Mucosa of gallbladder (tissue), 1 donor: ENCODE results near the gene PCDHB15. TPM values are rescaled to one million over a fixed set of nuclear protein-coding genes. Genes with fewer than 3 reads are reported as not detected.
A peak's percentile ranks its signal among the peaks of the same experiment; 100 is the strongest.
"Not testable (repeated sequence)": the region's sequence is repeated elsewhere in the genome, so short reads cannot be mapped to it uniquely, and the experiment has no call there.

Experiments
- DNase-seq: peaks from one replicate; pipeline ENCODE4 v3.0.0-alpha.2; 2020; ENCODE audit warnings: low spot score
- total RNA-seq: library from RNA; stranded (reverse); gene quantifications from one replicate; pipeline ENCODE4 v1.2.1, GENCODE V29; 2021
- donor health status: DM: no; HTN: no; CAD: no.

The PCDHB15 gene
- 3.6 TPM for total RNA-seq

DNA sequence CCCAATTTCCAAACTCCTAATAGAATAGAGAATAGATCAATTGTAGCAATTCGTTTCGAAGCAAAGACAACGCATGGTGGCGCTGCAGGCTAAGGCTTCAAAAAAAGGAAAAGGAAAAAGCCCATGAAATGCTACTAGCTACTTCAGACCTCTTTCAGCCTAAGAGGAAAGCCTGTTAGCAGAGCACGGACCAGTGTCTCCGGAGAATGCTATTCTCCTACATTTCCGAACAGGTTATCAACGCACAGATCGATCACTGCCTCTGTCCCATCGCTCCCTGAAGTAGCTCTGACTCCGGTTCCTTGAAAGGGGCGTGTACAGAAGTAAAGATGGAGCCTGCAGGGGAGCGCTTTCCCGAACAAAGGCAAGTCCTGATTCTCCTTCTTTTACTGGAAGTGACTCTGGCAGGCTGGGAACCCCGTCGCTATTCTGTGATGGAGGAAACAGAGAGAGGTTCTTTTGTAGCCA, at the start of gene PCDHB15:
Gene PCDHB15, plus strand, starts transcription at position 146 of the 468 bp plus-strand sequence. Its CDS starts 184 bp downstream, at position 330.
- no peak for DNase-seq

DNA sequence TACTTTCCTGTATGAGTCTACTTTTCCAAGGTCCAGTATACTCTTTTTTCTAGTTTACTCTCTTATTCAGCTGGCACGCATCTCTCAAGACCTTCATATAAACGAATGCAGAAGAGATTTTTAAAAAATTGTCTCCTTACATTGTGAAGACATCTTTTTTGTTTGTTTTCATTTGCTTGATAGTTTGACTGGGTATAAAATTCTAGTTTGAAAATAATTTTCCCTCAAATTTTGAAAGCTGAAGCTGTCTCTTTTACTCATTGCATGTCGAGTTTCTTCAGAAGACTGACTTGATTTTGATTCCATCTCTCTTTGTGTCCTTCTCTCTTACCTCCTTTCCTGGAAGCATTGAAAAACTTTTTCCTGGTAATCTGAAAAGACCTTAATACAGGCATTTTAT, 48.8 kb upstream of the PCDHB15 start:
- DNase-seq = no peak

DNA sequence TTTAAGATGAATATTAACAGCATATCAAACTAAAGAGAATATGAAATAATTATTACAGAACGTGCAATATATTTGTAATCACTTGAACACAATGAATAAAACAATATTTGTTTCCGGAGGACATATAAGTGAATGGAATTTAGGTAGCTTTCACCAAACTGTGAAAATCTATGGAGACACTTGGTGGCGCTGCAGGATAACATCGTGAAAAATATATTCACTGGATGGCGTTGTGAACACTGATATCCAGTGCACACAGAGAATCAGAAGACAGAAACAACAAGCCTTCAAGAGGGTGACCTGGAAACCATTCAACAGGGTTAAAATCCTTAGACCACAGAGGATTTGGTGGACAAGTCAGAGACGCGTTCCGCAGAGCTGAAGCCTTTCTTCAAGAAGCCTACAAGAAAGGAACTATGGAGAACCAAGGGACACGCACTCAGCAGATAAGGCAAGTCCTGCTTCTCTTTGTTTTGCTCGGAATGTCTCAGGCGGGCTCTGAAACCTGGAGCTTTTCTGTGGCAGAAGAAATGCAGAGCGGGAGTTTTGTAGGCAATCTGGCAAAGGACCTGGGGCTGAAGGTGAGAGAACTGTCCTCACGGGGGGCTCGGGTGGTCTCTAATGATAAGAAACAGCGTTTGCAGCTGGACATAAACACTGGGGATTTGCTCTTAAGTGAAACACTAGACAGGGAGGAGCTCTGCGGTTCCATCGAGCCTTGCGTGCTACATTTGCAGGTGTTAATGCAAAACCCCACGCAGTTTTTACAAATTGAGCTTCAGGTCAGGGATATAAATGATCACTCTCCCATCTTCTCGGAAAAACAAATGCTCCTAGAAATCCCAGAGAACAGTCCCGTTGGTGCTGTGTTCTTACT, 45.6 kb upstream of the PCDHB15 start, which contains the start of gene PCDHB11:
Gene PCDHB11, plus strand, starts transcription at position 269 of the 877 bp plus-strand sequence. Its CDS starts 148 bp downstream, at position 417.
- no peak for DNase-seq

DNA sequence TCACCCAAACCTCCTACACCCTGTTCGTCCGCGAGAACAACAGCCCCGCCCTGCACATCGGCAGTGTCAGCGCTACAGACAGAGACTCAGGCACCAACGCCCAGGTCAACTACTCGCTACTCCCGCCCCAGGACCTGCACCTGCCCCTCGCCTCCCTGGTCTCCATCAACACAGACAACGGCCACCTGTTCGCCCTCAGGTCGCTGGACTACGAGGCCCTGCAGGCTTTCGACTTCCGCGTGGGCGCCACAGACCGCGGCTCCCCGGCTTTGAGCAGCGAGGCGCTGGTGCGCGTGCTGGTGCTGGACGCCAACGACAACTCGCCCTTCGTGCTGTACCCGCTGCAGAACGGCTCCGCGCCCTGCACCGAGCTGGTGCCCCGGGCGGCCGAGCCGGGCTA, 44.1 kb upstream of the PCDHB15 start:
- DNase-seq = not testable (repeated sequence)

DNA sequence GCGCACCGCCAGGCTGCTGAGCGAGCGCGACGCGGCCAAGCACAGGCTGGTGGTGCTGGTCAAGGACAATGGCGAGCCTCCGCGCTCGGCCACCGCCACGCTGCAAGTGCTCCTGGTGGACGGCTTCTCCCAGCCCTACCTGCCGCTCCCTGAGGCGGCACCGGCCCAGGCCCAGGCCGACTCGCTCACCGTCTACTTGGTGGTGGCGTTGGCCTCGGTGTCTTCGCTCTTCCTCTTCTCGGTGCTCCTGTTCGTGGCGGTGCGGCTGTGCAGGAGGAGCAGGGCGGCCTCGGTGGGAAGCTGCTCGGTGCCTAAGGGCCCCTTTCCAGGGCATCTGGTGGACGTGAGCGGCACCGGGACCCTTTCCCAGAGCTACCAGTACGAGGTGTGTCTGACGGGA, 43.5 kb upstream of the PCDHB15 start:
- not testable (repeated sequence) for DNase-seq

DNA sequence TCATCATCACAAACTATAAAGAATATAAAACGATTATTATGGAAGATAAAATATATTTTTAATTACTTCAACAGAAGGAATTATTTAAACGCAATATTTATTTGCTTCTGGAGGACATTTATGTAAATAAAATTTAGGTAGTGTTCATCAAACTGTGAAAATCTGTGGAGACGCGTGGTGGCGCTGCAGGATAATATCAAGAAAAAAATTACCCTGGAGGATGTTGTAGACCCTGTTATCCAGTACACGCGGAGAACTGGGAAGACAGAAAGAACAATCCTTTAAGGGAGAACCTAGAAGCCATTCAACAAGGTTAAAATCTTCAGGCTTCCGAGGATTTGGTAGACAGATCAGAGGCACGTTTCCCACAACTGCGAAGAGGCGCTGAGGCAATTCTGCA, 36.7 kb upstream of the PCDHB15 start, which contains the start of gene PCDHB12:
Gene PCDHB12, plus strand, starts transcription at position 242 of the 400 bp plus-strand sequence. CDS start 189 bp downstream, outside the sequence.
- no peak for DNase-seq

DNA sequence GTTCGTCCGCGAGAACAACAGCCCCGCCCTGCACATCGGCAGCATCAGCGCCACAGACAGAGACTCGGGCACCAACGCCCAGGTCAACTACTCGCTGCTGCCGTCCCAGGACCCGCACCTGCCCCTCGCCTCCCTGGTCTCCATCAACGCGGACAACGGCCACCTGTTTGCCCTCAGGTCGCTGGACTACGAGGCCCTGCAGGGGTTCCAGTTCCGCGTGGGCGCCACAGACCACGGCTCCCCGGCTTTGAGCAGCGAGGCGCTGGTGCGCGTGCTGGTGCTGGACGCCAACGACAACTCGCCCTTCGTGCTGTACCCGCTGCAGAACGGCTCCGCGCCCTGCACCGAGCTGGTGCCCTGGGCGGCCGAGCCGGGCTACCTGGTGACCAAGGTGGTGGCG, 34.9 kb upstream of the PCDHB15 start:
- not testable (repeated sequence) for DNase-seq

DNA sequence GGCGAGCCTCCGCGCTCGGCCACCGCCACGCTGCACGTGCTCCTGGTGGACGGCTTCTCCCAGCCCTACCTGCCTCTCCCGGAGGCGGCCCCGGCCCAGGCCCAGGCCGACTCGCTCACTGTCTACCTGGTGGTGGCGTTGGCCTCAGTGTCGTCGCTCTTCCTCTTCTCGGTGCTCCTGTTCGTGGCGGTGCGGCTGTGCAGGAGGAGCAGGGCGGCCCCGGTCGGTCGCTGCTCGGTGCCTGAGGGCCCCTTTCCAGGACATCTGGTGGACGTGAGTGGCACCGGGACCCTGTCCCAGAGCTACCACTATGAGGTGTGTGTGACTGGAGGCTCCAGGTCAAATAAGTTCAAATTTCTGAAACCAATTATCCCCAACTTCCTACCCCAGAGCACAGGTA, 34.3 kb upstream of the PCDHB15 start:
- not testable (repeated sequence) for DNase-seq

DNA sequence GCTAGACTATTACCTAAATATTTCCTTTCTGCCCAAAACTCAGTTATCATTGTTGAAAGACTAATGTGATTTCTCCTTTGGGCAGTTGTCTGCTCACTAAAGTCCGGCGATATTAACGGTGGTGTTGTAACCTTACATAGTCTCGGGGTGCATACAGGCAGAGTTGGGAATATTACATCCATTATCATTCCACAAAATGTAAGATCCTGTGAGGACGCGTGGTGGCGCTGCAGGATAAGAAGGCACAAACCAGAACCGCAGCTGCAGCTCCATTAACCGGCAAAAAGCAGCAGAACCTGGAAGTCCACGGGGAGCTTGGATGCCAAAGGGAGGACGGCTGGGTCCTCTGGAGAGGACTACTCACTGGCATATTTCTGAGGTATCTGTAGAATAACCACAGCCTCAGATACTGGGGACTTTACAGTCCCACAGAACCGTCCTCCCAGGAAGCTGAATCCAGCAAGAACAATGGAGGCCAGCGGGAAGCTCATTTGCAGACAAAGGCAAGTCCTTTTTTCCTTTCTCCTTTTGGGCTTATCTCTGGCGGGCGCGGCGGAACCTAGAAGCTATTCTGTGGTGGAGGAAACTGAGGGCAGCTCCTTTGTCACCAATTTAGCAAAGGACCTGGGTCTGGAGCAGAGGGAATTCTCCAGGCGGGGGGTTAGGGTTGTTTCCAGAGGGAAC, 31.4 kb upstream of the PCDHB15 start, which contains the start of gene PCDHB13:
Gene PCDHB13, plus strand, starts transcription at position 264 of the 684 bp plus-strand sequence. Its CDS starts 205 bp downstream, at position 469.
- DNase-seq = peak; percentile 53

DNA sequence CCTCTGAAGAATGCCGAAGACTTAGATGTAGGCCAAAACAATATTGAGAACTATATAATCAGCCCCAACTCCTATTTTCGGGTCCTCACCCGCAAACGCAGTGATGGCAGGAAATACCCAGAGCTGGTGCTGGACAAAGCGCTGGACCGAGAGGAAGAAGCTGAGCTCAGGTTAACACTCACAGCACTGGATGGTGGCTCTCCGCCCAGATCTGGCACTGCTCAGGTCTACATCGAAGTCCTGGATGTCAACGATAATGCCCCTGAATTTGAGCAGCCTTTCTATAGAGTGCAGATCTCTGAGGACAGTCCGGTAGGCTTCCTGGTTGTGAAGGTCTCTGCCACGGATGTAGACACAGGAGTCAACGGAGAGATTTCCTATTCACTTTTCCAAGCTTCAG, 30.6 kb upstream of the PCDHB15 start:
- DNase-seq = not testable (repeated sequence)

DNA sequence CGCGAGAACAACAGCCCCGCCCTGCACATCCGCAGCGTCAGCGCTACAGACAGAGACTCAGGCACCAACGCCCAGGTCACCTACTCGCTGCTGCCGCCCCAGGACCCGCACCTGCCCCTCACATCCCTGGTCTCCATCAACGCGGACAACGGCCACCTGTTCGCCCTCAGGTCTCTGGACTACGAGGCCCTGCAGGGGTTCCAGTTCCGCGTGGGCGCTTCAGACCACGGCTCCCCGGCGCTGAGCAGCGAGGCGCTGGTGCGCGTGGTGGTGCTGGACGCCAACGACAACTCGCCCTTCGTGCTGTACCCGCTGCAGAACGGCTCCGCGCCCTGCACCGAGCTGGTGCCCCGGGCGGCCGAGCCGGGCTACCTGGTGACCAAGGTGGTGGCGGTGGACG, 29.7 kb upstream of the PCDHB15 start:
- not testable (repeated sequence) for DNase-seq

DNA sequence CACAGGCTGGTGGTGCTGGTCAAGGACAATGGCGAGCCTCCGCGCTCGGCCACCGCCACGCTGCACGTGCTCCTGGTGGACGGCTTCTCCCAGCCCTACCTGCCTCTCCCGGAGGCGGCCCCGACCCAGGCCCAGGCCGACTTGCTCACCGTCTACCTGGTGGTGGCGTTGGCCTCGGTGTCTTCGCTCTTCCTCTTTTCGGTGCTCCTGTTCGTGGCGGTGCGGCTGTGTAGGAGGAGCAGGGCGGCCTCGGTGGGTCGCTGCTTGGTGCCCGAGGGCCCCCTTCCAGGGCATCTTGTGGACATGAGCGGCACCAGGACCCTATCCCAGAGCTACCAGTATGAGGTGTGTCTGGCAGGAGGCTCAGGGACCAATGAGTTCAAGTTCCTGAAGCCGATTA, 29.2 kb upstream of the PCDHB15 start:
- not testable (repeated sequence) for DNase-seq

DNA sequence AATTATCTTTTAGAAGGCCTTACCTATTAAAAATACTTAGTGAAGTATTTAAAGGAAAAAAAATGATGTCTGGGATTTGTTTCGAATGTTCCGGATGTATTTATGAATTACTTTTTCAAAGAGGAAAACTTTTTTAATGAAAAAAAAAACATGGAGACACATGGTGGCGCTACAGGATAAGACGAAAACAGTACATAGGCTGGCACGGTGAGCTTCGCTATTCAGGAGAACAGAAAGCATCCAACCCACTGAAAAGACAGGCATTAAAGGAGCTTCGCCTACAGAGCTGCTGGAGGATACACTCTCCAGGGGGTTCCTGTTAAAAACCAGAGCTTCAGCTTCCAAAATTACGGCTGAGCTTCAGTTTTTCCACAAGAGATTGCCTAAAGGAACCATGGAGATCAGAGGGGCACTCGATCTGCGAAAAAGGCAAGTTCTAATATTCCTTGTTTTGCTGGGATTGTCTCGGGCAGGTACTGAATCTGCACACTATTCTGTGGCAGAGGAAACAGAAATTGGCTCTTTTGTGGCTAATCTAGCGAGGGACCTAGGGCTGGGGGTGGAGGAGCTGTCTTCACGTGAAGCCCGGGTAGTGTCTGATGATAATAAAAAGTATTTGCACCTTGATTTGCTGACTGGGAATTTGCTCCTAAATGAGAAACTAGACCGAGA, 21.9 kb upstream of the PCDHB15 start, which contains the start of gene PCDHB14:
Gene PCDHB14, plus strand, starts transcription at position 232 of the 672 bp plus-strand sequence. Its CDS starts 163 bp downstream, at position 395.
- no peak for DNase-seq

DNA sequence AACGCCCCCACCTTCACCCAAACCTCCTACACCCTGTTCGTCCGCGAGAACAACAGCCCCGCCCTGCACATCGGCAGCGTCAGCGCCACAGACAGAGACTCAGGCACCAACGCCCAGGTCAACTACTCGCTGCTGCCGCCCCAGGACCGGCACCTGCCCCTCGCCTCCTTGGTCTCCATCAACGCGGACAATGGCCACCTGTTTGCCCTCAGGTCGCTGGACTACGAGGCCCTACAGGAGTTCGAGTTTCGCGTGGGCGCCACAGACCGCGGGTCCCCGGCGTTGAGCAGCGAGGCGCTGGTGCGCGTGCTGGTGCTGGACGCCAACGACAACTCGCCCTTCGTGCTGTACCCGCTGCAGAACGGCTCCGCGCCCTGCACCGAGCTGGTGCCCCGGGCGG, 20.4 kb upstream of the PCDHB15 start:
- not testable (repeated sequence) for DNase-seq

DNA sequence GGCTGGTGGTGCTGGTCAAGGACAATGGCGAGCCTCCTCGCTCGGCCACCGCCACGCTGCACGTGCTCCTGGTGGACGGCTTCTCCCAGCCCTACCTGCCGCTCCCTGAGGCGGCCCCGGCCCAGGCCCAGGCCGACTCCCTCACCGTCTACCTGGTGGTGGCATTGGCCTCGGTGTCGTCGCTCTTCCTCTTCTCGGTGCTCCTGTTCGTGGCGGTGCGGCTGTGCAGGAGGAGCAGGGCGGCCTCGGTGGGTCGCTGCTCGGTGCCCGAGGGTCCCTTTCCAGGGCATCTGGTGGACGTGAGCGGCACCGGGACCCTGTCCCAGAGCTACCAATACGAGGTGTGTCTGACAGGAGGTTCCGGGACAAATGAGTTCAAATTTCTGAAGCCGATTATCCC, 19.8 kb upstream of the PCDHB15 start:
- not testable (repeated sequence) for DNase-seq

DNA sequence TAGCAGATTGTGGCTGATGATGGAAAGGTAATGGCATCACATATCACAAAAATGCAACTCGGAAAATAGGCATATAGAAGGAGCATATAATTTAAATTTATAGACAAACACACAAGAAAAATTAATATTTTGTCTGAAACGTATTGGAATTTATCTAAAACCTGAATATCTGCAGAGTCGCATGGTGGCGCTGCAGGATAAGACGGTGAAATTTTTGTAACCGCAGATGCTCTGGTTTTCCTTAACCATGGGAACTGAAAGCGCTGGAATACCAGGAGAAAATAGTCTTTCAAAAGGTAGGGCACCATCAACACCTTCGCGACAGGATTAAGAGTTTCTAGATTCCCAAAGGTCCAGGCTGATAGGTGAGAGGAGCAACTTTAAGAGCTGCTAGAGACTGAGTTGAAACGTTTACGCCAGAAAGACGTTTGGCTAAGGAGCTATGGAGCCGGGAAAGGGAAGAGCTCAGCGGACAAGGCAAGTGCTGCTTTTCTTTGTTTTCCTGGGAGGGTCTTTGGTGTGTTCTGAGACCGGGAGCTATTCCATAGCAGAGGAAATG, 11.0 kb upstream of the PCDHB15 start:
- no peak for DNase-seq

DNA sequence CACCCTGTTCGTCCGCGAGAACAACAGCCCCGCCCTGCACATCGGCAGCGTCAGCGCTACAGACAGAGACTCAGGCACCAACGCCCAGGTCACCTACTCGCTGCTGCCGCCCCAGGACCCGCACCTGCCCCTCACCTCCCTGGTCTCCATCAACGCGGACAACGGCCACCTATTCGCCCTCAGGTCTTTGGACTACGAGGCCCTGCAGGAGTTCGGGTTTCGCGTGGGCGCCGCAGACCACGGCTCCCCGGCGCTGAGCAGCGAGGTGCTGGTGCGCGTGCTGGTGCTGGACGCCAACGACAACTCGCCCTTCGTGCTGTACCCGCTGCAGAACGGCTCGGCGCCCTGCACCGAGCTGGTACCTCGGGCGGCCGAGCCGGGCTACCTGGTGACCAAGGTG, 9.3 kb upstream of the PCDHB15 start:
- not testable (repeated sequence) for DNase-seq

DNA sequence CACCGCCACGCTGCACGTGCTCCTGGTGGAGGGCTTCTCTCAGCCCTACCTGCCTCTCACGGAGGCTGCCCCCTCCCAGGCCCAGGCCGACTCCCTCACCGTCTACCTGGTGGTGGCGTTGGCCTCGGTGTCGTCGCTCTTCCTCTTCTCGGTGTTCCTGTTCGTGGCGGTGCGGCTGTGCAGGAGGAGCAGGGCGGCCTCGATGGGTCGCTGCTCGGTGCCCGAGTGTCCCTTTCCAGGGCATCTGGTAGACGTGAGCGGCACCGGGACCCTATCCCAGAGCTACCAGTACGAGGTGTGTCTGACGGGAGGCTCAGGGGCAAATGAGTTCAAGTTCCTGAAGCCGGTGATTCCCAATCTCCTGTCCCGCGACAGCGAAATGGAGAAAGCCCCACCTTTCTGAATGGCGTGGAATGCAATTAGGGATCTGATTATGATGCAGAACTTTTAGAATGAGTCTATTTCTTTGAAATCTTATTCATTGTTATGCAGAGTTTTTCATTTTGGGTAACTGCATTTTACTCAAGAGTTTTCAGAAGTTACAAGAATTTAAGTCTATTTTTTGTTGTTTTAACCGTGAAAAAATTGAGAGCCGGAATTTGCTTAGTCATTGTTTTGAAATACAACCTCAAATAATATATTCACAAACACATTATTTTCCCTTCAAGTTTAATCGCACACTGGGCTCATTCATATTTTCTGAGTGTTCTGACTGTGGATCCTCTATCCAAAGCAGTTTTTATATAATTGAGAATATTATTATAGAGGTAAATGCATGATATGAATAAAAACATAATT, 8.5 kb upstream of the PCDHB15 start:
- no peak for DNase-seq

DNA sequence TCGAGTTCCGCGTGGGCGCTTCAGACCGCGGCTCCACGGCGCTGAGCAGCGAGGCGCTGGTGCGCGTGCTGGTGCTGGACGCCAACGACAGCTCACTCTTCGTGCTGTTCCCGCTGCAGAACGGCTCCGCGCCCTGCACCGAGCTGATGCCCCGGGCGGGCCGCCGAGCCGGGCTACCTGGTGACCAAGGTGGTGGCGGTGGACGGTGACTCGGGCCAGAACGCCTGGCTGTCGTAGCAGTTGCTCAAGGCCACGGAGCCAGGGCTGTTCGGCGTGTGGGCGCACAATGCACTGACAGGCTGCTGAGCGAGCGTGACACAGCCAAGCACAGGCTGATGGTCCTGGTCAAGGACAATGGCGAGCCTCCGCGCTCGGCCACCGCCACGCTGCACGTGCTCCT, 3.7 kb upstream of the PCDHB15 start:
- DNase-seq = no peak

DNA sequence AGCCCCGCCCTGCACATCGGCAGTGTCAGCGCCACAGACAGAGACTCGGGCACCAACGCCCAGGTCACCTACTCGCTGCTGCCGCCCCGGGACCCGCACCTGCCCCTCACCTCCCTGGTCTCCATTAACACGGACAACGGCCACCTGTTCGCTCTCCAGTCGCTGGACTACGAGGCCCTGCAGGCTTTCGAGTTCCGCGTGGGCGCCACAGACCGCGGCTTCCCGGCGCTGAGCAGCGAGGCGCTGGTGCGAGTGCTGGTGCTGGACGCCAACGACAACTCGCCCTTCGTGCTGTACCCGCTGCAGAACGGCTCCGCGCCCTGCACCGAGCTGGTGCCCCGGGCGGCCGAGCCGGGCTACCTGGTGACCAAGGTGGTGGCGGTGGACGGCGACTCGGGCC, 1.8 kb downstream of the PCDHB15 start:
- not testable (repeated sequence) for DNase-seq
